ENCODE measurements around the gene CLEC1B.
A peak's percentile ranks its signal among the peaks of the same experiment; 100 is the strongest.
"Not testable (repeated sequence)": the region's sequence is repeated elsewhere in the genome, so short reads cannot be mapped to it uniquely, and the experiment has no call there.

Gene CLEC1B

GRCh38 chr12:9974731-9975130, 24.2 kb downstream of the CLEC1B start:
- DNase-seq (ENCODE audit: low spot score), result not testable (repeated sequence)

GRCh38 chr12:9973949-9974348, 25.0 kb downstream of the CLEC1B start:
- DNase-seq (ENCODE audit: low spot score), result no peak

- DNase-seq (ENCODE audit: low spot score), result no peak
Observed at GRCh38 chr12:9971181-9971580, 27.7 kb downstream of the CLEC1B start, which contains the start of gene CLEC12A. Gene CLEC12A, plus strand, starts transcription at chr12:9971409. Its CDS starts 188 bp downstream, at chr12:9971597.

GRCh38 chr12:9969673-9970072, 29.2 kb downstream of the CLEC1B start:
- DNase-seq (ENCODE audit: low spot score), result no peak

GRCh38 chr12:9961901-9962300, 37.0 kb downstream of the CLEC1B start:
- DNase-seq (ENCODE audit: low spot score), result no peak

GRCh38 chr12:9961106-9961505, 37.8 kb downstream of the CLEC1B start:
- DNase-seq (ENCODE audit: low spot score), result no peak

- DNase-seq (ENCODE audit: low spot score), result no peak
Observed at GRCh38 chr12:9960590-9960989, 38.3 kb downstream of the CLEC1B start.

- DNase-seq (ENCODE audit: low spot score), result peak; percentile 19
Observed at GRCh38 chr12:9957834-9958233, 41.1 kb downstream of the CLEC1B start.

- DNase-seq (ENCODE audit: low spot score), result not testable (repeated sequence)
Observed at GRCh38 chr12:9952954-9953729, 45.8 kb downstream of the CLEC1B start.

- DNase-seq (ENCODE audit: low spot score), result peak; percentile 51
Observed at GRCh38 chr12:9951026-9951675, 47.8 kb downstream of the CLEC1B start.

GRCh38 chr12:9948606-9949296, 50.2 kb downstream of the CLEC1B start:
- DNase-seq (ENCODE audit: low spot score), result peak; percentile 40

GRCh38 chr12:9947674-9948073, 51.2 kb downstream of the CLEC1B start:
- DNase-seq (ENCODE audit: low spot score), result no peak

- no peak for DNase-seq (ENCODE audit: low spot score)
Observed at GRCh38 chr12:9944391-9944790, 54.5 kb downstream of the CLEC1B start.

GRCh38 chr12:9943240-9943639, 55.7 kb downstream of the CLEC1B start:
- peak; percentile 6 for DNase-seq (ENCODE audit: low spot score)
